ENCODE data around the gene HRC. TPM values are rescaled to one million over a fixed set of nuclear protein-coding genes. Genes with fewer than 3 reads are reported as not detected.

The HRC gene
- total RNA-seq, 1 donor from 2014 or later, result 0.25 TPM

GRCh38 chr19:49111218-49111998 lies 43.8 kb downstream of the HRC start:
- Histone ChIP-seq H3K36me3 (peaks cover 0 to 23% of the 10 kb centered on the region in 2 donors), H3K4me1 (peaks cover 20% of the 10 kb centered on the region), H3K27ac (no peak overlapping the region), H3K9me3 (no peaks in the 10 kb centered on the region), H3K4me3 (no peak overlapping the region), H3K27me3 (no peaks in the 10 kb centered on the region)
- DNase-seq (ENCODE audit: extremely low spot score in 2 of 2), result no peak
- no peak for TF ChIP-seq POLR2AphosphoS5 (IDR thresholded peaks at IDR 0.05; ENCODE audit: insufficient read depth in 1 of 2, low read depth in 1 of 2)
- no peak for TF ChIP-seq POLR2A (IDR thresholded peaks at IDR 0.05)
- no peak for TF ChIP-seq CTCF (IDR thresholded peaks at IDR 0.05)
- intact Hi-C loops (cut with DNase I), result no loop called here

GRCh38 chr19:49110567-49110966 lies 44.6 kb downstream of the HRC start:
- intact Hi-C loops (cut with DNase I), result no loop called here
- Histone ChIP-seq H3K27ac (no peak overlapping the region), H3K9me3 (no peaks in the 10 kb centered on the region), H3K4me1 (peaks cover 20% of the 10 kb centered on the region), H3K4me3 (no peak overlapping the region), H3K36me3 (peaks cover 0 to 31% of the 10 kb centered on the region in 2 donors), H3K27me3 (no peaks in the 10 kb centered on the region)
- no peak for TF ChIP-seq CTCF (IDR thresholded peaks at IDR 0.05)
- DNase-seq (ENCODE audit: extremely low spot score in 2 of 2), result no peak

GRCh38 chr19:49109569-49110233 lies 45.5 kb downstream of the HRC start:
- no peak for TF ChIP-seq POLR2AphosphoS5 (IDR thresholded peaks at IDR 0.05; ENCODE audit: insufficient read depth in 1 of 2, low read depth in 1 of 2)
- no peak for TF ChIP-seq POLR2A (IDR thresholded peaks at IDR 0.05)
- no peak for TF ChIP-seq CTCF (IDR thresholded peaks at IDR 0.05)
- intact Hi-C loops (cut with DNase I), result no loop called here
- DNase-seq (ENCODE audit: extremely low spot score in 2 of 2), result no peak
- no peak overlapping the region for H3K27ac ChIP-seq
- H3K9me3 ChIP-seq, result no peaks in the 10 kb centered on the region
- peaks cover 14% of the 10 kb centered on the region for H3K4me1 ChIP-seq
- no peaks in the 10 kb centered on the region for H3K27me3 ChIP-seq
- no peak overlapping the region for H3K4me3 ChIP-seq
- H3K36me3 ChIP-seq, result peaks cover 0 to 40% of the 10 kb centered on the region in 2 donors

- TF ChIP-seq POLR2A (IDR thresholded peaks at IDR 0.05), result no peak
- no peak for TF ChIP-seq POLR2AphosphoS5 (IDR thresholded peaks at IDR 0.05; ENCODE audit: insufficient read depth in 1 of 2, low read depth in 1 of 2)
- no peak for TF ChIP-seq CTCF (IDR thresholded peaks at IDR 0.05)
- no peaks in the 10 kb centered on the region for H3K27me3 ChIP-seq
- H3K36me3 ChIP-seq, result peaks cover 0 to 46% of the 10 kb centered on the region in 2 donors
- H3K4me1 ChIP-seq, result peaks cover 13% of the 10 kb centered on the region
- H3K27ac ChIP-seq, result no peak overlapping the region
- intact Hi-C loops (cut with DNase I), result no loop called here
- H3K9me3 ChIP-seq, result no peaks in the 10 kb centered on the region
- DNase-seq (ENCODE audit: extremely low spot score in 2 of 2), result no peak
- H3K4me3 ChIP-seq, result no peak overlapping the region
These were observed 46.1 kb downstream of the HRC start for GRCh38 chr19:49109051-49109450.
